ENCODE data around the gene TANGO6.

Gene TANGO6

DNA sequence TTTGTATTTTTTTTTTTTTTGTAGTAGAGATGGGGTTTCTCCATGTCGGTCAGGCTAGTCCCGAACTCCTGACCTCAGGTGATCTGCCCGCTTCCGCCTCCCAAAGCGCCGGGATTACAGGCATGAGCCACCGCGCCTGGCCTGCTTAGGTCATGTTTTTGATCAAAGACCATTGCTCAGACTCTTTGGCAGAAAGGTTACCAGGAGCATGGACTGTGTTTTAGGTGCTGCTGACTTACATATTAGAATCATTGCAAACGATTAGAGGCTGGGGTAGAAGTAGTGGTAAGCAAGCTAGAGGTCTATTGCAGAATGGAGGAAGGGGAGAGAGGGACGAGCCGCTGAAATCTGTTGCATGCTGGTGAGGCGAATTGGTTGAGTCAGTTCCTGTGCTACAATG lies 79.8 kb downstream of the TANGO6 start:
- H3K4me3 ChIP-seq (ENCODE audit: low read depth, low read length): no peak overlapping the region

DNA sequence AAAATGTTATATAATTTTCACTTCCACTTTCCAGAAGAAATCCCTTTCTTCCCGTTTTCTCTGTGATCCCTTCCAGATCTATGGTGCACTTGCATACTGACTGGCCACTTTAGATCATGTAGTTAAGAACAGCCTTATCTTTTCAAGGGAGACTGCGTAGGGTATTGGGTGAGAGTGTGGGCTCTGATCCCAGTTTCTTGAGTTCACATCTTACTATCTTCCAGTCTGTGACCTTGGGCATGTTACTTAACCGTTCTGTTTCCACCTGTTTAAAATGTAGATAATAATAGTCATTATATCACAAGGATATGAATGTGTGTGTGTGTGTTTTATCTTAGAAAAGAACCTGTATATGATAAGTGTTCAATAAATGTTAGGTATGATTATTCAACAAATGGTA lies 83.7 kb downstream of the TANGO6 start:
- H3K4me1 ChIP-seq (ENCODE audit: control insufficient read depth, insufficient read depth, low read length): no peaks in the 10 kb centered on the region
- H3K36me3 ChIP-seq (ENCODE audit: control insufficient read depth, insufficient read depth, low read length): no peaks in the 10 kb centered on the region
- no peaks in the 10 kb centered on the region for H3K27me3 ChIP-seq (ENCODE audit: control insufficient read depth, insufficient read depth, low read length)
- H3K9me3 ChIP-seq (ENCODE audit: control insufficient read depth, insufficient read depth, low read length): no peaks in the 10 kb centered on the region
- H3K4me3 ChIP-seq (ENCODE audit: low read depth, low read length): no peak overlapping the region
- H3K9ac ChIP-seq (ENCODE audit: low read depth, low read length): no peak overlapping the region

More for the DNA sequence above, 79.8 kb downstream of the TANGO6 start:
- Histone ChIP-seq H3K9ac (ENCODE audit: low read depth, low read length) (no peak overlapping the region), H3K36me3 (ENCODE audit: control insufficient read depth, insufficient read depth, low read length) (no peaks in the 10 kb centered on the region), H3K27me3 (ENCODE audit: control insufficient read depth, insufficient read depth, low read length) (no peaks in the 10 kb centered on the region), H3K9me3 (ENCODE audit: control insufficient read depth, insufficient read depth, low read length) (no peaks in the 10 kb centered on the region), H3K4me1 (ENCODE audit: control insufficient read depth, insufficient read depth, low read length) (no peaks in the 10 kb centered on the region)

DNA sequence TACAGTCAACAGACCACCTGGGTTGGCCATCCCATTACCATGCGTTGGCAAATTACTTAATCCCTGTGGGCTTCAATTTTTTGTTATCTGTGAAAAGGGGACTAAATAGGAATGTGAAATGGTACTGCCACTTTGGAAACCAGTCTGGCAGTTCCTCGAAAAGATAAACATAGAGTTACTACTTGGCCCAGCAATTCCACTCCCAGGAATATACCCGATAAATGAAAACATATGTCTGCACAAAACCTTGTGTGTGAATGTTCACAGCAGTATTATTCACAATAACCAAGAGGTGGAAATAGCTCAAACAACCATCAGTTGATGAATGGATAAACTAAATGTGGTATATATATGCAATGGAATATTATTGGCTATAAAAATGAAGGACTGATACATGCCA lies 87.9 kb downstream of the TANGO6 start:
- no peaks in the 10 kb centered on the region for H3K4me1 ChIP-seq (ENCODE audit: control insufficient read depth, insufficient read depth, low read length)
- no peaks in the 10 kb centered on the region for H3K9me3 ChIP-seq (ENCODE audit: control insufficient read depth, insufficient read depth, low read length)
- no peak overlapping the region for H3K9ac ChIP-seq (ENCODE audit: low read depth, low read length)
- no peaks in the 10 kb centered on the region for H3K36me3 ChIP-seq (ENCODE audit: control insufficient read depth, insufficient read depth, low read length)
- no peaks in the 10 kb centered on the region for H3K27me3 ChIP-seq (ENCODE audit: control insufficient read depth, insufficient read depth, low read length)
- no peak overlapping the region for H3K4me3 ChIP-seq (ENCODE audit: low read depth, low read length)

DNA sequence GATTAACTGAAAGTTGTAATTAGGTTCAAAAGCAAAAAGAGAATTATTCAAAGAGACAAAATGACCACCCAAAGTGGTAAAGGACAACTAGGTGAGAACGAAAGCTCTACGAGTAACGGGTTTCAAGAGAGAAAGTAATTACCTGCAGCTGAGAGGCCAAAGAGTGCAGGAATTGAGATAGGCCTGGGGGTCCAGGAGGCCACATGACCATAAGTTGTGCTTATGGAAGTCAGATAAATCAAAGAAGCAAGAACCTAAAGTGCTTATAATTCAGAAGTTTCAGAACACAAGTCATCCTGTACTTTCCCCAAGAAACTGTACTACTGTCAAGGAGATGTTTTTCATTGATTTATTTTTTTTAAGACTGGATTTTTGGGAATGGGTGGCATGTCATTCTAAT lies 91.1 kb downstream of the TANGO6 start:
- Histone ChIP-seq H3K9ac (ENCODE audit: low read depth, low read length) (no peak overlapping the region), H3K4me1 (ENCODE audit: control insufficient read depth, insufficient read depth, low read length) (no peaks in the 10 kb centered on the region), H3K9me3 (ENCODE audit: control insufficient read depth, insufficient read depth, low read length) (no peaks in the 10 kb centered on the region), H3K4me3 (ENCODE audit: low read depth, low read length) (no peak overlapping the region), H3K36me3 (ENCODE audit: control insufficient read depth, insufficient read depth, low read length) (no peaks in the 10 kb centered on the region), H3K27me3 (ENCODE audit: control insufficient read depth, insufficient read depth, low read length) (no peaks in the 10 kb centered on the region)

DNA sequence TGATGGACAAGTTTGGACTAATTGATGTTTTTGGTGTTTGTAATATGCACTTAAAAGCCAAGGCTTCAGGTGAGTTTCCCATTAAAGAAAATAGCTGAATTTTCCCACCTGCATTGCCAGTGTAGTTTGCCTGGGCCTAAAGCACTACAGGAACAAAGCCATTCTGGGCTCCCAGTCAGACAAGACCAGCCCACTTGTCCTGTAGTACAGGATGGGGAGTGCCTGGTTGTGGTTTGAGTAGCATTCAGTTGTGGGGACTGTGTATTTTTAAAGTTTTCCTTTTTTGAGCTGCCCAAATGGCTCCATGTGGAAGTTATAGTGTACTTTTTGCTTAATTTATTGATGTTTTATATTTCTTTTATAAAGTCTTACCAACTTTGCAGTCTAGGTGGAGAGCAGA lies 91.7 kb downstream of the TANGO6 start:
- Histone ChIP-seq H3K4me1 (ENCODE audit: control insufficient read depth, insufficient read depth, low read length) (no peaks in the 10 kb centered on the region), H3K4me3 (ENCODE audit: low read depth, low read length) (no peak overlapping the region), H3K36me3 (ENCODE audit: control insufficient read depth, insufficient read depth, low read length) (no peaks in the 10 kb centered on the region), H3K9me3 (ENCODE audit: control insufficient read depth, insufficient read depth, low read length) (no peaks in the 10 kb centered on the region), H3K9ac (ENCODE audit: low read depth, low read length) (no peak overlapping the region), H3K27me3 (ENCODE audit: control insufficient read depth, insufficient read depth, low read length) (no peaks in the 10 kb centered on the region)

DNA sequence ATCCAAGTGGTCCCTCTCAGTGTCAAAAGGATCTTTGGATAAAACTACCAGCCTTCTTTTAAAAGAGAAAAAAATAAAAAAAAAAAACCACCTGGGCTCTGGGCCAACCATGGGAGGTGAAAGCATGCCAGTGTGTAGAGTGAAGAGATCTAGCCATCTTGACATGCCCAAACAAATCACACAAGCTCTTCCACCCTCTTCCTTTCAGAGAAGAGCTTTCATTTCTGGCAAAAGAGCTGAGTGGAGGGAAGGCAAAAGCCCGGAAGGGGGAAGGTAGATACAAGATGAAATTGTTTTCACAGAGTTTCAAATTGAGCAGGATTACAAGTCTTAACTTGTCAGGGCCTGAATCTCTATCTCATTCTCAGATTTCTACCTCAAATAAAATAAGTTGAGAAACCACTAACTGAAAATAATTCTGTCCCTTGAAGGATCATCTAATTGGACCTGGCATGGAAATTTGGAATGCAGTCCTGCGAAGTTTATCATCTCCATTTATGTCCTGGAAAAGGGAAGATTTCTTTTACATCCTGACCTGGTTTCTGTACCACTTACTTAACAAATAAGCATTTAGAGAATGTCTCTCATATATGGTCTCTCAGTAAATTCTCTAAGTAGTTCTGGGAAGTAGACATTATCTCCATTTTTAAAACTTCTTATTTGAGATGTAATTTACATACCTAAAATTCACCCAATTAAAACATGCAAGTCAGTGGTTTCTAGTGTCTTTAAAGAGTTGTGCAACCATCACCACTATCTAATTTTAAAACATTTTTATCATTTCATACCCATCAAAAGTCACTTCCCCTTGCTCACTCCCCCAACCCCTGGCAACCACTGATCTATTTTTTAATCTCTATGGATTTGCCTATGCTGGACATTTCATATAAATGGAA lies 93.7 kb downstream of the TANGO6 start:
- no peaks in the 10 kb centered on the region for H3K4me1 ChIP-seq (ENCODE audit: control insufficient read depth, insufficient read depth, low read length)
- no peaks in the 10 kb centered on the region for H3K27me3 ChIP-seq (ENCODE audit: control insufficient read depth, insufficient read depth, low read length)
- H3K36me3 ChIP-seq (ENCODE audit: control insufficient read depth, insufficient read depth, low read length): no peaks in the 10 kb centered on the region
- H3K9me3 ChIP-seq (ENCODE audit: control insufficient read depth, insufficient read depth, low read length): no peaks in the 10 kb centered on the region
- H3K4me3 ChIP-seq (ENCODE audit: low read depth, low read length): no peak overlapping the region
- H3K9ac ChIP-seq (ENCODE audit: low read depth, low read length): no peak overlapping the region

DNA sequence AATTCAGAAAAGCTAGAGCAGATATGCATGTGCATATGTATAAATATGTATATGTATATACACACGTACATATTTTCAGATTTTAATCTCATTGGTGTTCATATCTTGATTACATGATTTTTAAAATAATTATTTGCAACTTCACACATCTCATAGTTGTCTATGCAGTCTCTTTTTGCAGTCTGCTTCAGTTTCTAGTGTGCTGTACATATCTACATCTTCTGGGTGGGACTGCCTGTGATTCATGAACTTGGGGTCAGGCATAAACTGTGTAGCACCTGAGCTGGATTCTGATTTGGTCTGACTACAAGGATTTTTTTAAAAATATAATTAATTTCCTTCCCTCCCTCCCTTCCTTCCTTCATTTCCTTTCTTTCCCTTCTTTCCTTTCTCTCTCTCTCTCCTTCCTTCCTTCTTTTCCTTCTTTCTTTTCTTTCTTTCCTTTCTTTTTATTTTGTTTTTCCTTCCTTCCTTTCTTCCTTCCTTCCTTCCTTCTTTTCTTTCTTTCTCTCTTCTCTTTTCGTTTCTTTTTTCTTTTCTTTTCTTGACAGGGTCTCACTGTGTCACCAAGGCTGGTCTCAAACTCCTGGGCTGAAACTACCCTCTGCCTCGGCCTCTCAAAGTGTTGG lies 96.5 kb downstream of the TANGO6 start:
- no peaks in the 10 kb centered on the region for H3K36me3 ChIP-seq (ENCODE audit: control insufficient read depth, insufficient read depth, low read length)

DNA sequence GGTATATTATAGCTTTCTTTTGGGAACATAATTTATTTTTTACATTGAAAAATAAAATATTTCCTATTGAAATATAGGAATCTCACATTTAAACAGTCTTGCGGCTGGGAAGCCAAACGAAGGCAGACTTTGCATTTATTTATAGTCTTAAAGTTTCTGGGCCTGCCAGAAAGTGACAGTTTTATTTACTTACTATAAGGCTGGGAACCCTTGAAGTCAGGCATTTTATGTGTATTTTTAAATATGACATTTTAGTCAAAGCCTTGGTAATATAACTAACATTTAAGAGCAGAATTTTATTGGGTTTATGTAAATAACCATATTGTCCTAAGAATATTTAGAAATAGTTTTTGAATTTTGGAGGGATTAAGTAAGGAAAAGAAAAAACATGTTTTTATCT lies 97.5 kb downstream of the TANGO6 start:
- no peaks in the 10 kb centered on the region for H3K4me1 ChIP-seq (ENCODE audit: control insufficient read depth, insufficient read depth, low read length)
- no peaks in the 10 kb centered on the region for H3K36me3 ChIP-seq (ENCODE audit: control insufficient read depth, insufficient read depth, low read length)
- no peak overlapping the region for H3K9ac ChIP-seq (ENCODE audit: low read depth, low read length)
- no peaks in the 10 kb centered on the region for H3K27me3 ChIP-seq (ENCODE audit: control insufficient read depth, insufficient read depth, low read length)
- no peaks in the 10 kb centered on the region for H3K9me3 ChIP-seq (ENCODE audit: control insufficient read depth, insufficient read depth, low read length)
- no peak overlapping the region for H3K4me3 ChIP-seq (ENCODE audit: low read depth, low read length)

More for the DNA sequence above, 96.5 kb downstream of the TANGO6 start:
- H3K9ac ChIP-seq (ENCODE audit: low read depth, low read length): no peak overlapping the region
- H3K4me1 ChIP-seq (ENCODE audit: control insufficient read depth, insufficient read depth, low read length): no peaks in the 10 kb centered on the region
- H3K27me3 ChIP-seq (ENCODE audit: control insufficient read depth, insufficient read depth, low read length): no peaks in the 10 kb centered on the region
- H3K4me3 ChIP-seq (ENCODE audit: low read depth, low read length): no peak overlapping the region
- no peaks in the 10 kb centered on the region for H3K9me3 ChIP-seq (ENCODE audit: control insufficient read depth, insufficient read depth, low read length)

DNA sequence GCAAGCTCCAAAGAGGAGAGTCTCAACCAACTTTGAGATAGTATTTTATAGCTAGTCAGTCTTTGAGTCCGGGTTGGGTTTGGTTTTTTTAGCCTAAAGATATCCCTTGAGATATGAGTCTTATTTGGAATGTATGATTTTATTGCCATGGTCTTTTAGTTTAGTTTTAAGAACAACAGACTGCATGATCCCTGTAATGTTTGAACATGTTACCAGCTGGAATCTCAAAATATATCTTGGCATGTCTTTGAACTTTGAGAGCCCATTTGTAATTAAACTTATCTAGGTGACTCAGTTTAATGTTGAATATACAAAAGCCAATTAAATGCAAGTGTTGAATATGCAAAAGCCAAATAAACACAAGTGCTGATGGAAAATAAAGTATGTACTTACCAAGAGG lies 100.6 kb downstream of the TANGO6 start:
- Histone ChIP-seq H3K27me3 (ENCODE audit: control insufficient read depth, insufficient read depth, low read length) (no peaks in the 10 kb centered on the region), H3K4me3 (ENCODE audit: low read depth, low read length) (no peak overlapping the region), H3K9ac (ENCODE audit: low read depth, low read length) (no peak overlapping the region), H3K36me3 (ENCODE audit: control insufficient read depth, insufficient read depth, low read length) (no peaks in the 10 kb centered on the region), H3K9me3 (ENCODE audit: control insufficient read depth, insufficient read depth, low read length) (no peaks in the 10 kb centered on the region), H3K4me1 (ENCODE audit: control insufficient read depth, insufficient read depth, low read length) (no peaks in the 10 kb centered on the region)

DNA sequence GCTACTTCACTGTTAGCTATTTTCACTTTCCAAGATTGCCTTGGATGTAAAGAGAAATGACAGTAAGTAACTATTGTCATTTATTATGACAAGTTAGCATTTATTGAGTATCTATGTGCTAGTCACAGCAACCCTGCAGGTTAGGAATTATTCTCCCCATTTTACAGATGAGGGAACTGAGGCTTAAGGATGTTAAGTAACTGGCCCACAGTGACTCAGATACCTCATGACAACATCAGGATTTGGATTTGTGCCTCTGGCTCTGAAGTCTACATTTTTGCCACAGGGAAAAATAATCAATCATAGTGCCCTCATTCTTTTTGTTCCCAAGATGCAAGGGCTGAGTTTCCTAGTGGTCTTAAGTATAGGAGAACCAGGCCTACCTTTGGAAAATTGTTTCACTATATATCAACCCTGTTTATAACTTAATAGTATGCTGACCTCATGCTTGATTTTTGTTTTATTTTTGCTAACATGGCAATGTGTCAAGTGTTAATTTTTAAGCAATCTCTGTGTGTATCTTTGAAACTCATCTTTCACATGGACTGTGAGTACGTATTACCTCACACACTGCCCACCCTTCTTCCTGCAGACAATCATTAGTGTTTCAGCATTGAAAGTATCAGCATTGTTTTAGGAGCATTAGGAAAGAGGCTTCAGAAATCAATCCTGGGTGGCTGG lies 105.0 kb downstream of the TANGO6 start:
- no peak overlapping the region for H3K9ac ChIP-seq (ENCODE audit: low read depth, low read length)
- H3K4me1 ChIP-seq (ENCODE audit: control insufficient read depth, insufficient read depth, low read length): no peaks in the 10 kb centered on the region
- no peaks in the 10 kb centered on the region for H3K36me3 ChIP-seq (ENCODE audit: control insufficient read depth, insufficient read depth, low read length)

DNA sequence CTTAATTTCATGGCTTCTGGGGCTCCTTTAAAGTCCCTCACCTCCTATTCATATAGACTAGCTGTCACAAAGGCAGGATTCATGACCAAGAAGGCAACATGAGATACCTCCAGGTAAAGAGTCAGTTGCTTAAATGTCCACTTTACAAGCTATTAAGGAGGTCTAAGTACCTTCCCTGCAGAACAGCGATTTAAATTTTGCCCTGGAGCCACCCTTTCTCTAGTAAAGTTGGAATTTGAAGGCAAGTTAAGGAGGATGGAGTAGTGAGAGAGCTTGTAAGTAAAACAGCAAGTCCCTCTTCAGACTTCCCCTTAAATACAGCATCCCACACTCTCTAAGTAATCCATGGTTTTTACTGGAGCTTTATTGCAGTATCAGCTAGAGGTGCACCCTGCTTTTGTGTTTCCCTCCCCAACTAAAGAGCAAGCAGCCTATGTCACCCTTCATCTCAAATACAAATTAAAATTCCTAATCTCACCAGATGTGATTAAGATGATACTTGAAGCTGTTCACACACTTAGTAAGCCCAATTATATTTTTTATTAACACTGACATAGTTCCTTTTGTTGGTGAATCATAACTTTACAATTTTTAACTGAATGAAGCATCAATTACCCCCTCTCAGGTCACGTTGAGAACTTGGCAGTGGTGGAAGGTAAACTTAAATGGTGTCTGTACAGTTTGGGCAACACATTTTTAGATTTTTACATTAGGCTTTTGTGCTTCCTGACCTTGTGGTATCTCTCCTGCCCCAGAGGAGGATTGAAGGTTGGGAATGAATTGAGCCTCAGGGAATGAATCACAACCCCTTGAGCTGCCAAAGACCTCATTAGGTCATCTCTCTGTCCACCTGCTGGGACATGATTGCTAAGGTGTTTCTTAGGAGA lies 108.9 kb downstream of the TANGO6 start:
- Histone ChIP-seq H3K36me3 (ENCODE audit: control insufficient read depth, insufficient read depth, low read length) (no peaks in the 10 kb centered on the region), H3K4me1 (ENCODE audit: control insufficient read depth, insufficient read depth, low read length) (no peaks in the 10 kb centered on the region), H3K9me3 (ENCODE audit: control insufficient read depth, insufficient read depth, low read length) (no peaks in the 10 kb centered on the region), H3K9ac (ENCODE audit: low read depth, low read length) (no peak overlapping the region), H3K4me3 (ENCODE audit: low read depth, low read length) (no peak overlapping the region), H3K27me3 (ENCODE audit: control insufficient read depth, insufficient read depth, low read length) (no peaks in the 10 kb centered on the region)

More for the DNA sequence above, 105.0 kb downstream of the TANGO6 start:
- Histone ChIP-seq H3K4me3 (ENCODE audit: low read depth, low read length) (no peak overlapping the region), H3K27me3 (ENCODE audit: control insufficient read depth, insufficient read depth, low read length) (no peaks in the 10 kb centered on the region), H3K9me3 (ENCODE audit: control insufficient read depth, insufficient read depth, low read length) (no peaks in the 10 kb centered on the region)

Data from iPS-15b (cell line).